Epidermal melanocyte (primary cell): ENCODE results near the gene DOCK11.

Experiments
- DNase-seq: peaks from one replicate; pipeline ENCODE4 v3.0.0; 2011; ENCODE audit warnings: low spot score; ENCODE audit not compliant: insufficient read length

Gene DOCK11

GRCh38 chrX:118528071-118528737 lies 32.6 kb downstream of the DOCK11 start:
- DNase-seq = no peak

DNA sequence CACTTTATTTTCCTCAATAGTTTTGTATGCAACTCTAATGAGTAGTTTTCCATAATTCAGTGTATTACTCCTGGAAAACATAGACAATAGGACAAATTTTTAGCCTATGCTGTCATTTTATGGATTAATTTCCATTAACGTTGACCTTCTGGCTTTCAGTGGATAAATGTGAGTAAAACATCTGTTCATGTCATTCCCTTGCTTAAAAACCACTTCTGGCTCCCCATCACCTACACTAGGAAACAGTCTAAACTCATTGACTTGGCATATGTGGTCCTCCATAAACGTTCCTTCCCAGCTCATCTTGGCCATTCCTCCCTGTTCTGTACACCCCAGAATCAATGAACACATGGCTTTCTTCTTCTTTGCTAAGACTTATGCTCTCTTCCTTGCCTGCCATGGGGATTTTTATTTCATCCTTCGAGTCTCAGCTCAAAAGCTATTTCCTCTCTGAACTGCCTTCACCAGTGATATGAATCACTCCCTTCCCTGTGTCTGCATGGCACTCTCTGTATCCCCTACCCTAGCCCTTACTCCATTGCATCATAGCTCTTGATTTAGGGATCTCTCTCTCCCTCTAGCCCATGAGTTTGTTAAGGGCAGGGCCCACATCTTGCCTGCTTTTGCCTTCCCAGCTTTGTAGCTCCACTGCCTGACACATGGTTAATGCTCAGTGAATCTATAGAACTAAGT lies 34.8 kb downstream of the DOCK11 start:
- DNase-seq = no peak

DNA sequence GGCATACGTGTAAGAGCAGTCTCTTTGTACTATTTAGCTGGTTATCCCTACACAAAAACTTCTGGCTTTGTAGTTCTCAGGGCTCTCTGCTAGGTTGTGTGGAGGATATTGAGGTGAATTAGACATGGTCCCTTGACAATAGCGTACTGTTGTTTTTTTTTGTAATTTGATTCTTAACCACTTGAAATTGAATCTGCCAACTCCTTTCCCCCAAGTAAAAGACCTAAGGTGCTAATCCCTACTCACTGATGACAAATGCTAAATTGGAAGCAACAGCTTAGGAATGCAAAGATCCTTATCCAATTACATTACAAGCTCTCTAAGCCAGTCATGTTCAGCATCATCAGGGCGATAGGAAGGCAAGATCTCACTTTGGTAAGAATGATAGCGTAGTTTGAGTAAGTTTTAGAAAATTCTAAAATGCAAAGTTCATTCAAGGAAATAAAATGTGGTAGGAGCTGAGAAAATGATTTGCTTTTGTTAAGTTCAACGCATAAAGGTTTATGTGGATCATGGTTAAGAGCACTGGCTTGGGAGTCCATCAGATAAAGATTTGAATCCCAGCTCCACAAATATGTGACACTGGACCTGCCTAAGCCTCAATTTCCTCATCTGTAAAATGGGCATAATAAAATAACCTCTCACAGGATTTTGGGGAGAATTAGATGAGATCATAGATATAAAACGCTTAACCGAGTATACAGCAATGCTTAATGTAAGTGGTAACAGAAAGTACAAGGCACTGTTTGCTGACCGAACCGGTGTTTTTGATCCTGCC lies 39.3 kb downstream of the DOCK11 start:
- DNase-seq = no peak

DNA sequence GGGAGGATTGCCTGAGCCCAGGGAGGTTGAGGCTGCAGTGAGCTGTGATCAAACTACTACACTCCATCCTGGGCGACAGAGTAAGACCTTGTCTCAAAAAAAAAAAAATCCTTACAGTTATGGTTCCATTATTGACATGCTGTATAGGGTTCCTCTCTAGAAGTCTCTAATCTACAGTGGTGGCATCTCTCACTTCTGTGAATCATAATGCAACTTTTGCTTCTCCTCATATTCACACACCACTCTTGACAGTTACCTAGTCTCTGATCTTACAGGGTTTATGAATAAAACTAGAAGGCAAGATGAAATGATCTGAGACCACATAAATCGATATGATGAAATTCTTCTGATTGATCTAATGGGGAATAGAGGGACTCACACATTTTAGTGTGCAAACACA lies 40.6 kb downstream of the DOCK11 start:
- no peak for DNase-seq

DNA sequence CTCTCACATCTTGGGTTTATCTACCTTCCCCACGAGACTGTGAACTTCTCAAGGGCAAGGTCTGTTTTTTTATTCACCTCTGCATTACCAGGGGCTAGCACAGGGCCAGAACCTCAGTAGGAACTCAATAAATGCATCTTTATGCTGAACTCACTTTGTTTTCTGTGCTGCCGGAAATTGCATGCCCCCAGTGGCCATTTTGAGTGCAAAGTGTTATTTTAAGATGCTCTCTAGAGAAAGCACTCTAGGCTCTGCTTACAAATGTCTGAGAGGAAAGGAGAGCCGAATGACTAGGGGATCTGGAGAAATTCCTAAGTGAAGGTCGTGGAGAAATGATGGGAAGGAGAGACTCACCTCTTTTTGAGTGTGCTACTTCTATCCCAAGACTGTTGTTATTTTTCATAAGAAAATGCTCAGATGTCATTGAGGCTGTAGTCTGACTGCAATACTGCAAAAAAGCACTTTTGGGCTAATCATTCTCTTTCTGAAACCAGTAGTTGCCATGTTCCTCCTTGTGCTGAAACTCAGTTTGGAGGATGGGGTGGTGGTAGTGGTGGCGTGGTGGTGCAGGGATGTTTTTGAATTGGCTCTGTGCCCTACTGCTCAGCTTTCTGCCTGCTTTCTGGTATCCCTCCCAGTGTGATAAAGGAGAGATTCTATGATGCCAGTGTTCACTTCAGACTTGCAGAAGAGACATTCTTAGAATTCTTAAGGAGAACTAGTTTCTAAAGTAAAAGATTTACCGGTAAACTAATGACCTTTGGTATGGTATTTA lies 41.3 kb downstream of the DOCK11 start:
- no peak for DNase-seq

- DNase-seq = no peak
These were observed 42.8 kb downstream of the DOCK11 start for GRCh38 chrX:118538386-118538785.

DNA sequence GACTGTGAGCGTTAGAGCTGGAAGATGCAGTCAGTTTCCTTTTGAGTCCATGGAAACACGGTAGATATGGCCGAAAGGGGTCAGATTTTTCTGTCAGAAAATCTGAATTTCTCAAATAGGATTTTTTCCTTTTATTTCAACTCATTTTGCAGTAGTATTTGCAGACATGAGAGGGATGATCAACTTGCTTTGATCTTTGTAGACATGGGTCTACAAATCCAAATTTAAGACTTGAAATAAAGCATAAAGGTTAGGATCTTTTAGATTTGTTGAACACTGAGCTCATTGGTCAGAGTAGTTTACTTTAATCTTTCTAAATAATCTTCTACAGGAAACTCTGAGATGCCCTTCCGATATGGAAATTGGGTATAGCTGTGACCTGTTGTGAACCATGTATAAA lies 44.7 kb downstream of the DOCK11 start:
- no peak for DNase-seq

DNA sequence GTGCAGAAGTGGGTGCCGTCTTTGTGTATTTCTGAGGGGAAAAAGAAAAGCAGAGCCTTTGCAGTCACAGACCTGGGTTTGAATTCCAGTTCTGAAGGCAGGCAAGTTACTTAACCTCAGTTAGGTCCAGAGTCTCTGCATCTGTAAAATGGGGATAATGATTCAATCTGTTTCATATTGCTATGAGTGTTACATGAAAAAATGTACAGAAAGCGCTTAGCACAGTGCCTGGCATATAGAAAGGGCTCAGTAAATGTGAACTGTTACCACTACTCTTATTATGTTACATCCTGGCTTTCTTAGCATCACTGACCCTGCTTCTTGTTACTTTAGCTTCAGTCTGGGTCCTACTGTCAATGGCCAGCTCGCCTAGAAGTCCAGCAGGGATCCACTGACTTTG lies 45.9 kb downstream of the DOCK11 start:
- no peak for DNase-seq

DNA sequence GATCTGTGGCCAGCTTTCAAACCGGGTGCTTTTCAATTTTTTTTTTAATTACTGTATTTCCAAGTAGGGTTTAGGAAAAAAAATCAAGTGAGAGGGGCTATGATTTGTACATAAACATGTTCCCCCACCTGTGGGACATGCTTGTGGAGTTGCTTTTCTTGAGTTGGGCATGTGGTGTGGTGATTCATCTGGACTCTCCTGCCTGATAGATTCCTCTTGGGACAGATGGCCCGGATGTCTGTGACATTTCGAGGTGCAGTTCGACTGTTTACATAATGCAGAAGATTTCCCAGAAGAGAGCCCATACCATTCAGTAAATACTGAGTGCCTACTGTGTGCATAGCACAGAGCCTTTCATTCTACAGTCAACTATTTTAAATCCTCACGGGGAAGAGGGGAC lies 49.9 kb downstream of the DOCK11 start:
- DNase-seq = no peak

DNA sequence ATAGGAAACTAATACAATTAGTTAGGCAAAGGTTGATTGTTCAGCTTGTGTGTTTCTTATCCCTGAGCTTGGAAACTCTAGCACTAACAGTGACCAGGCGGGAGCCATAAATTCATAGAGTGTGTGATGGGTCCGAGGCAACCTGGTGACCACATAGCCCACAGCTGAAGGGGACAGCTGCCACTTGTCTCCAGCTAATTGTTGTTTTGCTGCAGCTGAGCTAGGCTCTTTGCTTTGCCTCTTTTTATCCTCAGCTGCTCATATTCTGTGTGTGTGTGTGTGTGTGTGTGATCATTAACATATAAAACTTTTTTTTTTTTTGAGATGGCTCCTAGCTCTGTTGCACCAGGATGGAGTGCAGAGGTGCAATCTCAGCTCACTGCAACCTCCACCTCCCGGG lies 53.2 kb downstream of the DOCK11 start:
- DNase-seq = no peak

- DNase-seq = no peak
These were observed 55.2 kb downstream of the DOCK11 start for GRCh38 chrX:118550792-118551191.

- DNase-seq = no peak
These were observed 55.8 kb downstream of the DOCK11 start for GRCh38 chrX:118551426-118551825.

GRCh38 chrX:118552121-118552900 lies 56.7 kb downstream of the DOCK11 start:
- DNase-seq = no peak

DNA sequence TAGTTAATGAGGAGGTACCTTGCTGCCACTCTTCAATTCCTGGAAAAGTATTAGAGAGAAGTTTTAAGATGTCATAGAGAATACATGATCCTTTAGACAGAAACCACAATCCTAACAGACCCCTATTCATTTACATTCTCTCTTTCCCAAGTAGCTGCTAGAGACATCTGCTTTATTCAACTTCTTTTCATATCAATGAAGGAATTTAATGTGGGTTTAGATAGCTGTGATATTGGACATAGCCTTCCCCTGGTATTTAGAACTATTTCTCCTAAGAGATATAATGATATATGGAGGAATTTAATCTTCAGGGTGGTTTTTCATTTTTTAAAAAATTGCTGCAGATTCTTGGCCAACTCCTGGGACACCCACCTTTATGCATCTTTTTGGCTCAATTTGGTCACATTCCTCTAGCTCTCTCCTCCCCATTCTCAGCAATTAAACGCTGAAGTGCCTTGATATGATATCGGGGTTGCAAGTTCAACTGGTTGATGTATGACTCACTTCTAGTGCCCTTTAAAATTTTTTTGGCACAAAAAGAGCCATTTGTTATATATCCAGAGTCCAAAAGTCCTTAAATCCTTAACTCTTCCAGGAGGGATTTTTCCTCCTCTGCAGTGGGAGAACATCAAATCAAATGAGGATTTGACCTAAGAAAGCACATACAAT lies 57.6 kb downstream of the DOCK11 start:
- no peak for DNase-seq

GRCh38 chrX:118554511-118554910 lies 58.9 kb downstream of the DOCK11 start:
- DNase-seq = no peak

DNA sequence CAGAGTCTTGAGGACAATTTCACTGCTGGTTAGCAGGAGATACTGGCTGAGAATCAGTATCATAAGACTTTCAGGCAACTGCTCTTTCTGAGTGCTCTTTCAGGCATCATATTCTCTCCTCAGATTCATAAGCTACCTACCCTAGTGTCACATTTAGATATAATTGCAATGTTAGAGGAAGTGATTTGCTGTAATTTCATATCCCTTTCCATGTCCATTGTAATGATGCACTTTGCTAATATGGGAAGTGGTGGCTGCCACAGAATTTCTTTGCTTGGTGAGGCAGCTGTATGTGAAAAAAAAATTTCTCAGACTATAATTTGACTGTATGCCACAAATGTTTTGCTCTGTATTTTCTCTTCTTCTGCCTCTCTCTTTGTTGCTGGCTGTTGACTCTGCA lies 63.3 kb downstream of the DOCK11 start:
- DNase-seq = no peak

GRCh38 chrX:118560489-118560888 lies 64.9 kb downstream of the DOCK11 start:
- DNase-seq = no peak

- no peak for DNase-seq
These were observed 67.1 kb downstream of the DOCK11 start for GRCh38 chrX:118562582-118563164.

- no peak for DNase-seq
These were observed 68.9 kb downstream of the DOCK11 start for GRCh38 chrX:118564498-118564897.

GRCh38 chrX:118565853-118566252 lies 70.2 kb downstream of the DOCK11 start:
- DNase-seq = no peak
